ENCODE measurements around the gene WNK2. TPM values are rescaled to one million over a fixed set of nuclear protein-coding genes. Genes with fewer than 3 reads are reported as not detected.

The WNK2 gene
- total RNA-seq, 2 experiments from 2014 or later, result 0.31 to 0.55 TPM

GRCh38 chr9:93209576-93210323 is 25.8 kb downstream of the WNK2 start:
- ChIA-PET CTCF (no interaction called here), POLR2A (no interaction called here)

GRCh38 chr9:93210324-93210973 is 26.5 kb downstream of the WNK2 start:
- ChIA-PET POLR2A (no interaction called here), CTCF (no interaction called here)

GRCh38 chr9:93210974-93211653 is 27.2 kb downstream of the WNK2 start:
- ChIA-PET CTCF (no interaction called here), POLR2A (no interaction called here)

- ChIA-PET CTCF (no interaction called here), POLR2A (no interaction called here)
These were observed 27.7 kb downstream of the WNK2 start for GRCh38 chr9:93211654-93212001.

GRCh38 chr9:93212409-93212808 is 28.5 kb downstream of the WNK2 start:
- ChIA-PET CTCF (interaction anchor here (0.9 kb wide), 1 partner anchor 16 kb away, joined by 4 read pairs; no protein-coding TSS in a partner anchor), POLR2A (no interaction called here)

GRCh38 chr9:93216073-93216365 is 32.1 kb downstream of the WNK2 start:
- ChIA-PET POLR2A (no interaction called here), CTCF (no interaction called here)

GRCh38 chr9:93217706-93218105 is 33.8 kb downstream of the WNK2 start:
- POLR2A ChIA-PET, result no interaction called here

GRCh38 chr9:93218161-93218560 is 34.2 kb downstream of the WNK2 start:
- ChIA-PET CTCF (no interaction called here), POLR2A (no interaction called here)

More at GRCh38 chr9:93217706-93218105, 33.8 kb downstream of the WNK2 start:
- CTCF ChIA-PET, result no interaction called here

GRCh38 chr9:93218671-93219420 is 34.9 kb downstream of the WNK2 start:
- ChIA-PET CTCF (no interaction called here), POLR2A (no interaction called here)

GRCh38 chr9:93219692-93220091 is 35.8 kb downstream of the WNK2 start:
- ChIA-PET POLR2A (no interaction called here), CTCF (no interaction called here)

GRCh38 chr9:93220627-93221026 is 36.7 kb downstream of the WNK2 start:
- CTCF ChIA-PET, result no interaction called here
- POLR2A ChIA-PET, result no interaction called here

- ChIA-PET POLR2A (no interaction called here), CTCF (no interaction called here)
These were observed 37.1 kb downstream of the WNK2 start for GRCh38 chr9:93221044-93221443.

GRCh38 chr9:93222890-93223259 is 38.9 kb downstream of the WNK2 start:
- ChIA-PET CTCF (no interaction called here), POLR2A (no interaction called here)

GRCh38 chr9:93223260-93224180 is 39.6 kb downstream of the WNK2 start:
- ChIA-PET CTCF (no interaction called here), POLR2A (no interaction called here)

- ChIA-PET CTCF (no interaction called here), POLR2A (no interaction called here)
These were observed 40.7 kb downstream of the WNK2 start for GRCh38 chr9:93224591-93224990.

- POLR2A ChIA-PET, result no interaction called here
- CTCF ChIA-PET, result no interaction called here
These were observed 41.5 kb downstream of the WNK2 start for GRCh38 chr9:93225417-93225816.

- POLR2A ChIA-PET, result no interaction called here
- CTCF ChIA-PET, result no interaction called here
These were observed 42.0 kb downstream of the WNK2 start for GRCh38 chr9:93225892-93226291.

GRCh38 chr9:93226819-93227218 is 42.9 kb downstream of the WNK2 start:
- ChIA-PET CTCF (no interaction called here), POLR2A (no interaction called here)

GRCh38 chr9:93228030-93228429 is 44.1 kb downstream of the WNK2 start:
- CTCF ChIA-PET, result no interaction called here
- POLR2A ChIA-PET, result no interaction called here

- ChIA-PET CTCF (no interaction called here), POLR2A (no interaction called here)
These were observed 44.5 kb downstream of the WNK2 start for GRCh38 chr9:93228453-93228852.

Data from activated CD8-positive, alpha-beta memory T cell treated with anti-CD3 and anti-CD28 coated beads for 36 hours (primary cell).